Activated B cell treated with CpG ODN at 0.5 μM for 24 hours (primary cell): ENCODE data around the gene RMND5A. TPM values are rescaled to one million over a fixed set of nuclear protein-coding genes. Genes with fewer than 3 reads are reported as not detected.
"Not testable (repeated sequence)": the region's sequence is repeated elsewhere in the genome, so short reads cannot be mapped to it uniquely, and the experiment has no call there.

Experiments used
- ATAC-seq: fragments of 200-7000 bp; cut with Tn5 transposase; one replicate; pipeline ENCODE4 v1.10.0; 2021; ENCODE audit warnings: low read depth, mild to moderate bottlenecking, moderate library complexity
- CTCF ChIA-PET: fragments of 350-600 bp; sonication (Branson Sonifier 250); formaldehyde crosslinking; loops from one replicate; lab custom pipeline; 2021; ENCODE audit warnings: antibody characterized with exemption; lab: Charles Lee
- POLR2A ChIA-PET: fragments of 350-600 bp; sonication (Branson Sonifier 250); formaldehyde crosslinking; loops from one replicate; lab custom pipeline; 2021; ENCODE audit warnings: antibody characterized with exemption; lab: Charles Lee
- DNase-seq: peaks from one replicate; pipeline ENCODE4 v3.0.0; 2022
- H3K27ac Mint-ChIP-seq: one replicate; pipeline ENCODE4 v1.8.0; 2020; ENCODE audit warnings: mixed read lengths
- H3K27me3 Mint-ChIP-seq: one replicate; pipeline ENCODE4 v1.8.0; 2021; ENCODE audit warnings: mixed read lengths
- H3K36me3 Mint-ChIP-seq: one replicate; pipeline ENCODE4 v1.8.0; 2021; ENCODE audit warnings: low read depth, mixed read lengths
- H3K4me1 Mint-ChIP-seq: one replicate; pipeline ENCODE4 v1.8.0; 2021; ENCODE audit warnings: mixed read lengths
- H3K4me3 Mint-ChIP-seq: one replicate; pipeline ENCODE4 v1.8.0; 2020; ENCODE audit warnings: mild to moderate bottlenecking, mixed read lengths
- H3K9me3 Mint-ChIP-seq: one replicate; pipeline ENCODE4 v1.8.0; 2020; ENCODE audit warnings: mixed read lengths
- CTCF ChIP-seq: fragments of 200-600 bp; IDR thresholded peaks from one replicate; pipeline ENCODE4 v1.8.0; 2022; ENCODE audit warnings: antibody characterized with exemption, mild to moderate bottlenecking
- intact Hi-C: fragments of 100-400 bp; cut with micrococcal nuclease; formaldehyde crosslinking; loops from one replicate; pipeline ENCODE4 v1.15.1; 2024
- total RNA-seq: library from RNA; stranded (reverse); gene quantifications from 2 replicates; pipeline ENCODE4 v1.2.3, GENCODE V29; 2022

RMND5A gene
- total RNA-seq, 1 donor from 2014 or later, result 26.9 TPM

GRCh38 chr2:86725706-86726105, 5.6 kb downstream of the RMND5A start:
- H3K36me3 Mint-ChIP-seq, H3K27ac Mint-ChIP-seq, CTCF ChIA-PET, H3K9me3 Mint-ChIP-seq, intact Hi-C loops, DNase-seq, H3K4me3 Mint-ChIP-seq, H3K27me3 Mint-ChIP-seq, ATAC-seq, POLR2A ChIA-PET: not testable (repeated sequence)
- peaks cover 10% of the 10 kb centered on the region for H3K4me1 Mint-ChIP-seq

- H3K4me3 Mint-ChIP-seq, H3K27ac Mint-ChIP-seq, CTCF ChIA-PET, POLR2A ChIA-PET, H3K9me3 Mint-ChIP-seq, ATAC-seq, H3K36me3 Mint-ChIP-seq, DNase-seq, H3K27me3 Mint-ChIP-seq, intact Hi-C loops: not testable (repeated sequence)
- H3K4me1 Mint-ChIP-seq, result peaks cover 10% of the 10 kb centered on the region
These were observed 12.0 kb downstream of the RMND5A start for GRCh38 chr2:86732040-86732525.

GRCh38 chr2:86732837-86733236, 12.7 kb downstream of the RMND5A start:
- H3K9me3 Mint-ChIP-seq, H3K27ac Mint-ChIP-seq, CTCF ChIA-PET, H3K27me3 Mint-ChIP-seq, H3K4me3 Mint-ChIP-seq, ATAC-seq, POLR2A ChIA-PET, intact Hi-C loops, DNase-seq, H3K36me3 Mint-ChIP-seq: not testable (repeated sequence)
- peaks cover 10% of the 10 kb centered on the region for H3K4me1 Mint-ChIP-seq

GRCh38 chr2:86733528-86733927, 13.4 kb downstream of the RMND5A start:
- CTCF ChIA-PET, H3K9me3 Mint-ChIP-seq, H3K36me3 Mint-ChIP-seq, intact Hi-C loops, H3K27ac Mint-ChIP-seq, POLR2A ChIA-PET, DNase-seq, H3K27me3 Mint-ChIP-seq, H3K4me3 Mint-ChIP-seq, ATAC-seq: not testable (repeated sequence)
- peaks cover 10% of the 10 kb centered on the region for H3K4me1 Mint-ChIP-seq

GRCh38 chr2:86734896-86735295, 14.8 kb downstream of the RMND5A start:
- ATAC-seq, H3K27ac Mint-ChIP-seq, CTCF ChIA-PET, POLR2A ChIA-PET, H3K36me3 Mint-ChIP-seq, H3K27me3 Mint-ChIP-seq, H3K9me3 Mint-ChIP-seq, intact Hi-C loops, H3K4me3 Mint-ChIP-seq, H3K4me1 Mint-ChIP-seq, DNase-seq: not testable (repeated sequence)

GRCh38 chr2:86739485-86739884, 19.4 kb downstream of the RMND5A start:
- CTCF ChIA-PET, H3K9me3 Mint-ChIP-seq, intact Hi-C loops, POLR2A ChIA-PET, ATAC-seq, DNase-seq, H3K4me3 Mint-ChIP-seq, H3K4me1 Mint-ChIP-seq, H3K27ac Mint-ChIP-seq, H3K27me3 Mint-ChIP-seq: not testable (repeated sequence)
- peaks cover 15% of the 10 kb centered on the region for H3K36me3 Mint-ChIP-seq

GRCh38 chr2:86739889-86740288, 19.8 kb downstream of the RMND5A start:
- intact Hi-C loops, result loop anchor here (10.0 kb wide), 1 partner anchor 115 kb away; the partner anchor contains the start of gene RNF103
- ATAC-seq, H3K9me3 Mint-ChIP-seq, CTCF ChIA-PET, POLR2A ChIA-PET, H3K4me1 Mint-ChIP-seq, H3K4me3 Mint-ChIP-seq, DNase-seq, H3K27ac Mint-ChIP-seq, H3K27me3 Mint-ChIP-seq: not testable (repeated sequence)
- H3K36me3 Mint-ChIP-seq, result peaks cover 17% of the 10 kb centered on the region

- H3K4me3 Mint-ChIP-seq, H3K27ac Mint-ChIP-seq, H3K27me3 Mint-ChIP-seq, CTCF ChIA-PET, H3K9me3 Mint-ChIP-seq, ATAC-seq, DNase-seq, POLR2A ChIA-PET: not testable (repeated sequence)
- intact Hi-C loops, result loop anchor here (10.0 kb wide), 1 partner anchor 117 kb away; the partner anchor contains the start of gene RNF103
- Mint-ChIP-seq H3K36me3 (peaks cover 30% of the 10 kb centered on the region), H3K4me1 (peaks cover 25% of the 10 kb centered on the region)
These were observed 21.9 kb downstream of the RMND5A start for GRCh38 chr2:86741889-86742498.

GRCh38 chr2:86744152-86744551, 24.1 kb downstream of the RMND5A start:
- TF ChIP-seq CTCF, result no peak
- Mint-ChIP-seq H3K4me1 (peaks cover 43% of the 10 kb centered on the region), H3K27ac (peak overlapping the region; percentile 35), H3K4me3 (no peak overlapping the region), H3K36me3 (peaks cover 38% of the 10 kb centered on the region), H3K27me3 (no peaks in the 10 kb centered on the region), H3K9me3 (no peaks in the 10 kb centered on the region)
- ATAC-seq (no peak), DNase-seq (no peak)
- intact Hi-C loops, result loop anchor here (10.0 kb wide), 1 partner anchor 119 kb away; the partner anchor contains the start of gene RNF103
- CTCF ChIA-PET, result no interaction called here
- POLR2A ChIA-PET, result no interaction called here
